Lower leg skin (tissue), 3 donors: Measurements from ENCODE around the gene GMPR.

Source experiments
- POLR2A ChIP-seq, 2 donors: fragments of 450-650 bp; IDR thresholded peaks; one replicate each; pipeline ENCODE4 v1.6.1; 2016 to 2017; ENCODE audit warnings: antibody characterized with exemption in 2 of 2, mild to moderate bottlenecking in 1 of 2, moderate library complexity in 1 of 2
- TF ChIP-seq, protein P1 (sequence below), 3 donors: fragments of 450-650 bp; IDR thresholded peaks; one replicate each; pipeline ENCODE4 v1.5.1; 2016; ENCODE audit warnings: antibody characterized with exemption in 3 of 3, mild to moderate bottlenecking in 3 of 3, moderate library complexity in 2 of 3

DNA sequence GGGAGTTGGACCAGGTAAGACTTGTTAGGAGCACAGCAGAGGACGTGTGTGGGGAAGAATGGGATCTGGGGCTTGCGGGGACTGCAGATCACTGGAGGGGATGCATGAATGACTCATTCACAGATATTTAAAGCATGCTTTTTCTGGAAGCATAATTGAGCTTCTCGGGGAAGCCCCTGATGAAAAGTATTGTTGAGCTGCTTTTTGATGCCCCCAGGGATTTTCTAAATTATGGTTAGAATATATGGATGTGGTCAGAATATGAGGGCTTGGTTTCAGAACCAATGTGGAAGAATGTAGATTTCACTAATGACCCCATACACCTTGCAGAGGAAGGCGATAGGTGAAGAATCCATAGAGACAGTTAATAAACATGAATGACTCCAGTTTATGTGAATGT lies 36.1 kb downstream of the GMPR start:
- TF ChIP-seq, protein P1, sequence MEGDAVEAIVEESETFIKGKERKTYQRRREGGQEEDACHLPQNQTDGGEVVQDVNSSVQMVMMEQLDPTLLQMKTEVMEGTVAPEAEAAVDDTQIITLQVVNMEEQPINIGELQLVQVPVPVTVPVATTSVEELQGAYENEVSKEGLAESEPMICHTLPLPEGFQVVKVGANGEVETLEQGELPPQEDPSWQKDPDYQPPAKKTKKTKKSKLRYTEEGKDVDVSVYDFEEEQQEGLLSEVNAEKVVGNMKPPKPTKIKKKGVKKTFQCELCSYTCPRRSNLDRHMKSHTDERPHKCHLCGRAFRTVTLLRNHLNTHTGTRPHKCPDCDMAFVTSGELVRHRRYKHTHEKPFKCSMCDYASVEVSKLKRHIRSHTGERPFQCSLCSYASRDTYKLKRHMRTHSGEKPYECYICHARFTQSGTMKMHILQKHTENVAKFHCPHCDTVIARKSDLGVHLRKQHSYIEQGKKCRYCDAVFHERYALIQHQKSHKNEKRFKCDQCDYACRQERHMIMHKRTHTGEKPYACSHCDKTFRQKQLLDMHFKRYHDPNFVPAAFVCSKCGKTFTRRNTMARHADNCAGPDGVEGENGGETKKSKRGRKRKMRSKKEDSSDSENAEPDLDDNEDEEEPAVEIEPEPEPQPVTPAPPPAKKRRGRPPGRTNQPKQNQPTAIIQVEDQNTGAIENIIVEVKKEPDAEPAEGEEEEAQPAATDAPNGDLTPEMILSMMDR (IDR thresholded peaks at IDR 0.05) = no peak
- TF ChIP-seq POLR2A (IDR thresholded peaks at IDR 0.05) = no peak
